GM12872 (cell line): ENCODE data around the gene CRYBG3.

Experiments
- TF ChIP-seq, protein P1 (sequence below): IDR thresholded peaks from 3 replicates; pipeline ENCODE4 v1.5.1; 2011; ENCODE audit warnings: low read depth, mild to moderate bottlenecking, low read length, moderate library complexity; ENCODE audit not compliant: insufficient read depth

Gene CRYBG3

GRCh38 chr3:97863775-97864174 lies 42.0 kb downstream of the CRYBG3 start:
- TF ChIP-seq, protein P1, sequence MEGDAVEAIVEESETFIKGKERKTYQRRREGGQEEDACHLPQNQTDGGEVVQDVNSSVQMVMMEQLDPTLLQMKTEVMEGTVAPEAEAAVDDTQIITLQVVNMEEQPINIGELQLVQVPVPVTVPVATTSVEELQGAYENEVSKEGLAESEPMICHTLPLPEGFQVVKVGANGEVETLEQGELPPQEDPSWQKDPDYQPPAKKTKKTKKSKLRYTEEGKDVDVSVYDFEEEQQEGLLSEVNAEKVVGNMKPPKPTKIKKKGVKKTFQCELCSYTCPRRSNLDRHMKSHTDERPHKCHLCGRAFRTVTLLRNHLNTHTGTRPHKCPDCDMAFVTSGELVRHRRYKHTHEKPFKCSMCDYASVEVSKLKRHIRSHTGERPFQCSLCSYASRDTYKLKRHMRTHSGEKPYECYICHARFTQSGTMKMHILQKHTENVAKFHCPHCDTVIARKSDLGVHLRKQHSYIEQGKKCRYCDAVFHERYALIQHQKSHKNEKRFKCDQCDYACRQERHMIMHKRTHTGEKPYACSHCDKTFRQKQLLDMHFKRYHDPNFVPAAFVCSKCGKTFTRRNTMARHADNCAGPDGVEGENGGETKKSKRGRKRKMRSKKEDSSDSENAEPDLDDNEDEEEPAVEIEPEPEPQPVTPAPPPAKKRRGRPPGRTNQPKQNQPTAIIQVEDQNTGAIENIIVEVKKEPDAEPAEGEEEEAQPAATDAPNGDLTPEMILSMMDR = no peak

GRCh38 chr3:97871186-97871585 lies 49.4 kb downstream of the CRYBG3 start:
- TF ChIP-seq, protein P1 = no peak

DNA sequence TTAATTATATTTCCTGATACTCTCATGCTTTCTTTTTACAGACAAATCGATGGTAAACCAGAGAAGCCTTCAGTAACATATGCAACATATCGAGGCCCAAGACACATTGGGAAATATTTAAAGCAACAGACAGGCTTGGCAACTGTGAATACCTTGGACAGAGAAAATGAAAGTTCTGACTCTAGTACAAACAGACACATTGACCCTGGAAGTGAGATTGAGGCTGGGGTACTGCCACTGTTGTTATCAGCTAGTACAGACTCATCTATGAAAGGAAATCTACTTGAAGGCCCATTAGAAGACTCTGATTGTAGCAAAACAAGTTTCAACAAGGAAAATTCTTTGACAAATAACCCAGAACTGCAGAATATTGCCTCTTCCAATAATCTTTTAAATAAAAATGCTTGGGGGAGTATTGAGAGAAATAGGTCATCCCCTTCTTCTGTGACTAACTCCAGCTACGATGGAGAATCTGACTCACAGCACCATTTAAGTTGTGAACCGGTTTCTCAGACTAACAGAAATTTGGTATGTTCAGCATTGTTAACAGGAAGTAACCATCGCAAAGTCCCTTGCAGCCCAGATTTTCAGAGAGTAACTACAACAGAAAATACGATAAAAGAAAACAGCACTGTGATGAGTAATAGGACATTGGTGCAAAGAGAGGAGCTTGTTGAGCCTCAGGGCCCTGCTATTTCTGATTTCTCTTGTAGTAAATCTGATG lies 50.2 kb downstream of the CRYBG3 start:
- TF ChIP-seq, protein P1 = no peak

DNA sequence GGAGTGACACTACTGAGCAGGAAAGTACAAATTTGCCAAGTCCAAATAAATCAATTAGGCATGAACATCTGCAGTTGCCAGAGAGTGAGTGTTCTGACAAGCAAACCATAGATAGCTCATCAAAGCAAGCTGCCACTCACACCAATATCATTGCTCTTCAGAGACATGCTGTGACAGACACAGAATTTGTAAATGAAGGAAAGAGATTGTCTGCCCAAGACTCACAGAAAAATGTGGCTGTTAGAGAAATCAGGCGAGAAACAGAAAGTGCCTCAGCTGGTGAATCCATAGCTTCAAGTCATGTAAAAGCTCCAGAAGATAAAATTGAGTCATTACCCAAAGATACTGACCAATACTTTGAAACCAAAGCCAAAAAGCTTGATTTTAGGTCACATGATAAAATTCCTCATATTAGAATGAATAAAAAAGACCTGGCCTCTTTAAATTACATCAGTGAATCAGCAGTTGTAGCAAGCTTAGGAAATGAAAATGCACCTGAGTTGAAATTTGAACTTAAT lies 50.8 kb downstream of the CRYBG3 start:
- TF ChIP-seq, protein P1 = no peak

DNA sequence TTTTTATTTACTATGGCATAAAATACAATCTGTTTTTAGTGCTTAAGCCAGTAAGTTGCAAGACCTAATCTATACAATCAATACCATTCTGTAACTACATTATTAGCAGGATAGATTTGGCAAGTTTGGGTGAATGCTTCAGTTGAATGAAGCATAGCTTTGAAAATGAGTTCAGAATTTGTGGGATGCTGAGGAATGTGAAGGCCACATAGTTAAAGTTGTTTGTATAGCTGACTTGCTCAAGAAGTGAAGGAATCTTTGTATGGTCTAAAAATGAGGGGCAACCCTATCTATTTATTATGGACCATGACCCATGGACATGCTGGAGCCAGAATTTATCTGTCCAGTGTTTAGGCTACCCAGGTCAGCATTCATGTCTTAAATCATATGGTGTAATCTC lies 58.5 kb downstream of the CRYBG3 start:
- TF ChIP-seq, protein P1 = no peak

DNA sequence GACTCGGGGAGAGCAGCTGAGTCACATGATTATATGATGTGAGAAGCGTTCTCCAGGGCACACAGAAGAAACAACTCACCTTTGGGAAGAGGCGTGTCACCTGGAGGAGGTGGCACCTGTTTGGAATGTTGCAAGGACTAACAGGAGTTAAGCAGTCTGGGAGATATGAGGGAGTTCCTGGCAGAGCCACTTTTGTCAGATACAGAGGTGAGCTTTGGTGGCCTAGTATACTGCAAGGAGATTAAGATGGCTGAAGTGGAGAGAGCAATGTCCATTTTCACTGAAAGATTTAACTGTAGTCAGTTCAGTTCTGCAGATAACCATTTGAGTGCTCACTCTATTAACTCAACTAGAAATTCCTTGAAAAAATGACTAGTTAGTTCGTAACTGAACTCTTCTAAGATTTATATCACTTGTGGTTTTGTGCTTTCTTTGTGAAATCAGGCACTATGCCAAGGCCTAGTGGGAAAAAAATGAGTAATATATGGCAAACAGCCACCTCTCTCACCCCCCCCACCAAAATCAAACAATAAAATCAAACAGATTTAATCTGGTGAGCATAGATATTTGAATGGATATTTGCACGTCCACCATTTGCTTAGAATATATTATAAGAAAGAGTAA lies 61.3 kb downstream of the CRYBG3 start:
- TF ChIP-seq, protein P1 = no peak

DNA sequence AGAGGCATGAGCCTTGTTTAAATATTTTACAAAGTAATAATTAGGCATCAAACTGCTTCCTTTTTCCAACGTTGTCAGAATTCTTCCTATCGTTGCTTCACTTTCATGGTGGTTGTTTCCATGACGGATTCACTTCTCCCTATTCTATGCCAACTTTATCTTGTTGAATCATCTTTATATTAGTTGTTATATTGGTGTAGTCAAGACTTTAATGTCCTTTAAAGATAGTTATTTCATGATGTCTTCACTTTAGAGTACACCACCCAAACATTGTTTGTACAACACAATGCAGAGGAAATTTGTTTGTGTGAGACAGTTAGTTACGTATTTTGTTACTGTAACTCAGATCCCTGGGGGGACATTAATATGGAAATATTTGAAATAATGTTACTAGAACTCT lies 61.9 kb downstream of the CRYBG3 start:
- TF ChIP-seq, protein P1 = no peak
